ENCODE measurements around the gene CISD3.

DNA sequence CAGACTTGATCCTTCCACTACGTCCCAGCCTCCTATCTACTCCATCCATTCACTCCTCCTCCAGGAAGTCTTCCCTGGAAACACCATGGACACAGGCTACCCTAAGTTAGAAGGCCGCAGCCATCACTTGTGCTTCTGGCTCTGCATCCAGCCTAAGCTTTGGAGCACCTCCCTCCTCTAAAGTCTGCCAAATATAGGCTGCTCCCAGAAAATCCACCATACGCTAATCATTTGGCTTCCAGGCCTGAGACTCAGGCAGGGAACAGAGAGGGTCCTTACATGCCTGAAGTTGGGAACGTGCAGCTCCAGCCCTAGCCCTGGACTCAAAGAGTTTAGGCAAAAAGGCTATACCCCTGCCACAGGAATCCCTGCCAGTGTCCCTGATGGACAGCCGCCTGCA is 11.3 kb downstream of the CISD3 start:
- TF ChIP-seq, protein P1, sequence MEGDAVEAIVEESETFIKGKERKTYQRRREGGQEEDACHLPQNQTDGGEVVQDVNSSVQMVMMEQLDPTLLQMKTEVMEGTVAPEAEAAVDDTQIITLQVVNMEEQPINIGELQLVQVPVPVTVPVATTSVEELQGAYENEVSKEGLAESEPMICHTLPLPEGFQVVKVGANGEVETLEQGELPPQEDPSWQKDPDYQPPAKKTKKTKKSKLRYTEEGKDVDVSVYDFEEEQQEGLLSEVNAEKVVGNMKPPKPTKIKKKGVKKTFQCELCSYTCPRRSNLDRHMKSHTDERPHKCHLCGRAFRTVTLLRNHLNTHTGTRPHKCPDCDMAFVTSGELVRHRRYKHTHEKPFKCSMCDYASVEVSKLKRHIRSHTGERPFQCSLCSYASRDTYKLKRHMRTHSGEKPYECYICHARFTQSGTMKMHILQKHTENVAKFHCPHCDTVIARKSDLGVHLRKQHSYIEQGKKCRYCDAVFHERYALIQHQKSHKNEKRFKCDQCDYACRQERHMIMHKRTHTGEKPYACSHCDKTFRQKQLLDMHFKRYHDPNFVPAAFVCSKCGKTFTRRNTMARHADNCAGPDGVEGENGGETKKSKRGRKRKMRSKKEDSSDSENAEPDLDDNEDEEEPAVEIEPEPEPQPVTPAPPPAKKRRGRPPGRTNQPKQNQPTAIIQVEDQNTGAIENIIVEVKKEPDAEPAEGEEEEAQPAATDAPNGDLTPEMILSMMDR (IDR thresholded peaks at IDR 0.05): no peak
- TF ChIP-seq POLR2A (IDR thresholded peaks at IDR 0.05) (no peak), POLR2AphosphoS5 (IDR thresholded peaks at IDR 0.05) (no peak), EP300 (IDR thresholded peaks at IDR 0.05) (no peak)
